ENCODE measurements around the gene RNF157.

RNF157 gene

DNA sequence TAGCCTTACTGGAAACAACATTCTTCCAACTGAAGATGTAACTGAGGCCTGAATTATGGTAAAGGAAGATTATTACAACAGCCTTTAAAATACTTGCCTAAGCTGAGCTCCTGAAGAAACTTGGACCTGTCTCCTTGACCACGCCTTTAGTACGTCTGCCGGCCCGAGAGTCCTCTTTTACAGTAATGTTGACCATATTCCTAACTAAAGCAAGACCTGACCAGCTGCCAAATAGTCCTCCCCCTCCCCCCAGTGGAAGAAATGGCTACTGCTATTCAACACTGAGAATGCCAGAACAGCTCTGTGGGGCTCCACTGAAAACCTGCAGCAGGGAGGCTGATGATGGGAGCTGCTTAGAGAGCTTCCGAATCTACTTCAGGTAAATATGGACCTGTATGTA, 86.7 kb downstream of the RNF157 start:
- no peak overlapping the region for H3K27ac ChIP-seq
- TF ChIP-seq ZFX (IDR thresholded peaks at IDR 0.05) = no peak
- TF ChIP-seq, protein P1, sequence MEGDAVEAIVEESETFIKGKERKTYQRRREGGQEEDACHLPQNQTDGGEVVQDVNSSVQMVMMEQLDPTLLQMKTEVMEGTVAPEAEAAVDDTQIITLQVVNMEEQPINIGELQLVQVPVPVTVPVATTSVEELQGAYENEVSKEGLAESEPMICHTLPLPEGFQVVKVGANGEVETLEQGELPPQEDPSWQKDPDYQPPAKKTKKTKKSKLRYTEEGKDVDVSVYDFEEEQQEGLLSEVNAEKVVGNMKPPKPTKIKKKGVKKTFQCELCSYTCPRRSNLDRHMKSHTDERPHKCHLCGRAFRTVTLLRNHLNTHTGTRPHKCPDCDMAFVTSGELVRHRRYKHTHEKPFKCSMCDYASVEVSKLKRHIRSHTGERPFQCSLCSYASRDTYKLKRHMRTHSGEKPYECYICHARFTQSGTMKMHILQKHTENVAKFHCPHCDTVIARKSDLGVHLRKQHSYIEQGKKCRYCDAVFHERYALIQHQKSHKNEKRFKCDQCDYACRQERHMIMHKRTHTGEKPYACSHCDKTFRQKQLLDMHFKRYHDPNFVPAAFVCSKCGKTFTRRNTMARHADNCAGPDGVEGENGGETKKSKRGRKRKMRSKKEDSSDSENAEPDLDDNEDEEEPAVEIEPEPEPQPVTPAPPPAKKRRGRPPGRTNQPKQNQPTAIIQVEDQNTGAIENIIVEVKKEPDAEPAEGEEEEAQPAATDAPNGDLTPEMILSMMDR (conservative IDR thresholded peaks at IDR 0.05) = no peak

DNA sequence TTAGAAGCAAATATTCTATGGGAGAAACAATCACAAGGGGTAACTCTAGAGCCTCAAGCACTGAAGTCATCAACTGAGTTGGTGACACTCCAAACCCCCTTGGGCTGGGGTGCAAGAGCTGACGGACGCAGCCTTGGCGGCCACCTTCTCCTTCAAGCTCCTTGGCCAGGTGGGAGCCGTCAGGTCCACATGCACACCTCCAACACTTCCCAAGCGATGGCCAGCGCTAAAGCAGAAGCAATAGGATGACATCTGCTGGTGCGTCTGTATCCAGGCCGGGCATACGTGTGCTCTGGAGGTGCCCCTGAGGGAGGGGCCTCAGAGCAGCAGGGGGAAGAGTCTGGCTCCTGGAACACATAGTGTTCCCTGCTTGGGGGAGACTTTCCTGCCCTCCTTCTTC, 87.1 kb downstream of the RNF157 start:
- no peak for TF ChIP-seq ZFX (IDR thresholded peaks at IDR 0.05)
- TF ChIP-seq, protein P1 (conservative IDR thresholded peaks at IDR 0.05) = no peak
- no peak overlapping the region for H3K27ac ChIP-seq

DNA sequence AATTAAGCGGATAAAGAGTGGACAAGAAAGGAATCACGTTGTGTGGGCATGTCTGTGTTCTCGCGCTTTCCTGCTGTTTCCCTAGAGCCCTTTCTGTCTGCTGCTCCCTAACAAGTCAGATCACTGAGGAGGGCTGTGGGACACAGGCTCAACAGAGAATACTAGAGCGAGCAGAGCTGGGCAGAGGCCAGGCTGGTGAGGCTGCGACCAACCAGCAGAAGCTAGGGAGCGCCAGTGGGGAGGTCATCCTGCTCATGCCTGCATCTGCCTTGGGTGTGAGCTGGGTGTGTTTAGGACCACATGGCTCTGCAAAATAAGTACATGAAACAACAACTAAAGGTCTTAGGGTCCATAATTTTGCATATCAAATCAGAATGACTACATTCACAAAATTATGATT, 87.7 kb downstream of the RNF157 start:
- TF ChIP-seq, protein P1 (conservative IDR thresholded peaks at IDR 0.05) = no peak
- TF ChIP-seq ZFX (IDR thresholded peaks at IDR 0.05) = no peak
- H3K27ac ChIP-seq = no peak overlapping the region

DNA sequence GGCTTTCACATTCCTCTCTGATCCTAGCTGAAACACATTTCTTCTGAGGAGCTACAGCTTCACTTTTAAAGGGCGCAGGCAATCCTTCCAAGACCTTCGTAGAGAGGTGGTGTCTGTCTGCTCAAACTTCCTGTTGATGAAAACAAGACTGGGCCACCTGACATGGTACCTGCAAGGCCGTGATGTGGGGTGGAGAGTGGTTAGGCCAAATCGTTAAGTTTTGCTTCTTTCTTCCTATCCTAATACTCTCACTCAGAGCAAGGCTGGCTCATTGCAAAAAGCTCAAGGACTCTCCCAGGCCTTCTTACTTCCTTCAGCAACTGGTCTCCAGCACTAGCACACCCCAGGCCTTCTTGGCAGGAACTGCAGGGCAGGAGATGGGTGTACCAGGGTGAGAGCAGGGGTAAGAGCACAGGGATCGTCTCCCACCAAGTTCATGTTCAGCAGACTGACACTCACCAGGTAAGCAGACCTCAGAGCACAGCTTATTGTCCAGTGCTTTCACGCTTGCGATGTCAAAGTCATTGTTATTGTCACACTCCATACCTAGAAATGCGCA, 88.3 kb downstream of the RNF157 start:
- H3K27ac ChIP-seq = no peak overlapping the region
- TF ChIP-seq, protein P1 (conservative IDR thresholded peaks at IDR 0.05) = no peak
- no peak for TF ChIP-seq ZFX (IDR thresholded peaks at IDR 0.05)

DNA sequence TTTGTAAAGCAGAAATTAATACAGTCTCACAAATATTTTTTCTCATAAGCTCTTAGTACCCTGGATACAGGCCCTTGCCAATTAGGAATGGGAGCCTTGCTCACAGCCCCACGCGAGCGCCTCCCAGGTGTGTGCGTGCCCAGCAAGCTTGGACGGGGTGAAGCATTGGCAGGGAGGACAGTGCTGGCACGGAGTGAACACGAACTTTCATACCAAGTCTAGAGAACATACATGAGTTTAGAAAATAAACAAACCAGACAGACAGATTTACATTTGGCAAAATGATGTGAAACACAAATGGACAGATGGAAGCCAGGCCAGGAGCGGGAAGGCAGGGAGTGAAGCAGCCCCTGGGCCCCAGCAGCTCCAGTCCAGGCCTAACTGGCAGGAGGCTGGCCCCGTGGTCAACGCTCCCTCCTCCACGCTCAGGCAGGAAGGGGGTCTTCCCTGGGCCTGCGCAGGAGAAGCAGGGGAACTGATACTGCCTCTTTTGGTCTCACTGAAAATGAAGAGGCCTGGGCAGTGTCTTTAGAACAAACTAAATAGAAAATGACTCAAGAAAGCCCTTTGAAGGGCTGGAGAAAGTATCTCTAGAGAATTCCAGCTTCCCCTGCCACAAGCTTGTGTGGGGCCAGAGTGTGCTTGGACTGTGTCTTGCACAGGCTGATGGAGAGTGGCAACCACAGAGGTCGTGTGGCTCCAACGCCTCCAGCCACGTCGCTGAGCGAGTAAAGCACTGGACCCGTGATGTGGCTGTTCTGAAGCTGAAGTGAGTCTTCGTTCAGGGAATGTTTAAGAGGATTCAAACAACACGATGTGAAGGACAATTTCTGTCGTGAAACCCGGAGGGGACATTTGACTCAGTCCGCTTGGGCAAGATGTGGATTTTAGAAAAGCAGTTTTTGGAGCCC, 89.3 kb downstream of the RNF157 start:
- no peak overlapping the region for H3K27ac ChIP-seq
- TF ChIP-seq ZFX (IDR thresholded peaks at IDR 0.05) = no peak
- TF ChIP-seq, protein P1 (conservative IDR thresholded peaks at IDR 0.05) = no peak

DNA sequence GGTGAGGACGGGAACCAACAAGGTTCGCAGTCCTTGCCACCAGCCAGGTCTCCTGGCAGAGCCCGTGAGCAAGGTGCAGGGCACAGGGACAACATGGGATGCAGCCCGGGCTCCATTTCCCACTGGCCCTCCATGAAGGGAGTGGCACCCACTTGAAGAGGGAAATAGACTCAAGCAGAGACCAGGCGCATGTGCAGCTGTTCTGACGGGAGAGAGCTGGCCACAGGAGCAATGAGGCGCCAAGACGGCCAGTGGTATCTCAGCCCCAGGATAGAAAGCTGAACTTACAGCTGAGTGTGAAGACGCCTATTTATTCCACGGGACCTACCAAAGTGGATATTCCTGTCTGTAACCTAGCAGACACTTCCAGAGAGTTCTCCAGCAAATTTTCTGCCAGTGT, 91.1 kb downstream of the RNF157 start:
- H3K27ac ChIP-seq = no peak overlapping the region
- TF ChIP-seq ZFX (IDR thresholded peaks at IDR 0.05) = no peak
- TF ChIP-seq, protein P1 (conservative IDR thresholded peaks at IDR 0.05) = no peak

DNA sequence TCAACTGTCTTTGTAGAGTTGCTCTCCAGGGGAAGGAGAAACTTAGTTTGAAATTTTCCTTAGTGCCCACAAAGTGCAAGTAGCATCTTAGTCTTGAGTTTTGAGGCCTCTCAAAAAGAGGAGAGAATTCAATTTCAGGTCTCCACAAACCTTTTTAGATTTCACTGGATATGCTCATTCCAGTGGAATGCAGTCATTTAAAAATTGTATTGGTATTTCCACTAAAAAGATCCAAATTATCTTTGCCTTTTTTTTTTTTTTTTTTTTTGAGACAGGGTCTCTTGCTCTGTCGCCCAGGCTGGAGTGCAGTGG, 92.3 kb downstream of the RNF157 start:
- no peak for TF ChIP-seq ZFX (IDR thresholded peaks at IDR 0.05)
- TF ChIP-seq, protein P1 (conservative IDR thresholded peaks at IDR 0.05) = peak; percentile 52; the same call in 1 of the 2 replicates
- H3K27ac ChIP-seq = no peak overlapping the region
